Tibial nerve (tissue), 4 donors: ENCODE results near the gene ITIH5. TPM values are rescaled to one million over a fixed set of nuclear protein-coding genes. Genes with fewer than 3 reads are reported as not detected.

ENCODE experiments used
- DNase-seq, 2 donors: peaks; one replicate each; pipeline ENCODE4 v3.0.0-alpha.2; 2019; ENCODE audit warnings: low spot score in 2 of 2
- H3K27ac ChIP-seq, 4 donors: fragments of 200-600 bp; sonication (generic) in 3 of 4; one replicate each; pipeline ENCODE4 v1.5.1; 2017 to 2019; ENCODE audit warnings: mild to moderate bottlenecking in 1 of 4
- H3K27me3 ChIP-seq, 2 donors: fragments of 200-600 bp; sonication (generic) in 1 of 2; one replicate each; pipeline versions ENCODE4 v1.5.1 to v1.6.0; 2017 to 2019
- H3K36me3 ChIP-seq, 3 donors: fragments of 200-600 bp; sonication (generic); one replicate each; pipeline ENCODE4 v1.5.1; 2018 to 2019
- H3K4me1 ChIP-seq, 4 donors: fragments of 200-600 bp; sonication (generic) in 3 of 4; one replicate each; pipeline ENCODE4 v1.5.1; 2017 to 2019
- H3K4me3 ChIP-seq, 4 donors: fragments of 200-600 bp; sonication (generic) in 3 of 4; one replicate each; pipeline ENCODE4 v1.5.1; 2017 to 2019; ENCODE audit warnings: mild to moderate bottlenecking in 1 of 4, moderate library complexity in 1 of 4
- H3K9me3 ChIP-seq, 4 donors: fragments of 200-600 bp; sonication (generic) in 3 of 4; one replicate each; pipeline ENCODE4 v1.5.1; 2017 to 2019
- CTCF ChIP-seq, 5 experiments: fragments of 200-600 bp in 3 of 5; fragments of 450-650 bp in 2 of 5; sonication (generic) in 3 of 5; IDR thresholded peaks; one replicate each; pipeline ENCODE4 v1.5.1; 2016 to 2019; ENCODE audit warnings: antibody characterized with exemption in 5 of 5, mild to moderate bottlenecking in 3 of 5, moderate library complexity in 2 of 5
- EP300 ChIP-seq, 2 donors: sonication (generic); formaldehyde crosslinking; IDR thresholded peaks; one replicate each; pipeline ENCODE4 v1.6.1; 2017; ENCODE audit warnings: antibody characterized with exemption in 2 of 2, mild to moderate bottlenecking in 1 of 2
- POLR2A ChIP-seq, 2 donors: fragments of 450-650 bp; IDR thresholded peaks; one replicate each; pipeline ENCODE4 v1.6.1; 2017; ENCODE audit warnings: antibody characterized with exemption in 2 of 2, mild to moderate bottlenecking in 2 of 2, moderate library complexity in 2 of 2
- WGBS, 2 donors: methylation state at CpG; one replicate each; pipeline ENCODE4 v1.1.5; 2018; 5-methylcytosine and 5-hydroxymethylcytosine counted together
- total RNA-seq, 4 donors: library from RNA; depleted of rRNA; stranded (reverse); fragments of >200 nt; gene quantifications; one replicate each; pipeline ENCODE4 v1.1.0, GENCODE V29; 2016

The ITIH5 gene
- total RNA-seq, 4 donors from 2014 or later = 20.7 to 86.4 (median 26.9) TPM

GRCh38 chr10:7577579-7577978 lies 89.2 kb downstream of the ITIH5 start:
- DNase-seq = no peak
- Histone ChIP-seq H3K27me3 (no peaks in the 10 kb centered on the region), H3K36me3 (peaks cover 0 to 43% (median 0%) of the 10 kb centered on the region in 3 donors), H3K27ac (no peak overlapping the region), H3K9me3 (no peaks in the 10 kb centered on the region), H3K4me1 (no peaks in the 10 kb centered on the region), H3K4me3 (no peak overlapping the region)
- TF ChIP-seq CTCF (IDR thresholded peaks at IDR 0.05) = no peak
- no peak for TF ChIP-seq EP300 (IDR thresholded peaks at IDR 0.05)
- TF ChIP-seq POLR2A (IDR thresholded peaks at IDR 0.05) = no peak
- WGBS, 2 donors = 92% methylated on average over 5 of the region's 5 CpGs

- Histone ChIP-seq H3K27ac (no peak overlapping the region), H3K4me3 (no peak overlapping the region), H3K9me3 (no peaks in the 10 kb centered on the region), H3K36me3 (peaks cover 0 to 43% (median 0%) of the 10 kb centered on the region in 3 donors), H3K4me1 (peaks cover 0 to 4% (median 0%) of the 10 kb centered on the region in 4 donors), H3K27me3 (no peaks in the 10 kb centered on the region)
- TF ChIP-seq POLR2A (IDR thresholded peaks at IDR 0.05) (no peak), EP300 (IDR thresholded peaks at IDR 0.05) (no peak), CTCF (IDR thresholded peaks at IDR 0.05) (no peak)
- no peak for DNase-seq
- WGBS, 2 donors = 73% methylated on average over 4 of the region's 4 CpGs
Measured at GRCh38 chr10:7577176-7577575, 89.6 kb downstream of the ITIH5 start.

GRCh38 chr10:7576340-7576739 lies 90.4 kb downstream of the ITIH5 start:
- Histone ChIP-seq H3K36me3 (peaks cover 0 to 43% (median 0%) of the 10 kb centered on the region in 3 donors), H3K4me3 (no peak overlapping the region), H3K27me3 (no peaks in the 10 kb centered on the region), H3K27ac (no peak overlapping the region), H3K4me1 (peaks cover 0 to 7% (median 0%) of the 10 kb centered on the region in 4 donors), H3K9me3 (no peaks in the 10 kb centered on the region)
- no peak for DNase-seq
- TF ChIP-seq CTCF (IDR thresholded peaks at IDR 0.05) (no peak), EP300 (IDR thresholded peaks at IDR 0.05) (no peak), POLR2A (IDR thresholded peaks at IDR 0.05) (no peak)
- 96% methylated on average over 10 to 19 of the region's 21 CpGs for WGBS, 2 donors

- H3K27ac ChIP-seq = no peak overlapping the region
- DNase-seq = no peak
- H3K9me3 ChIP-seq = no peaks in the 10 kb centered on the region
- TF ChIP-seq CTCF (IDR thresholded peaks at IDR 0.05) (no peak), POLR2A (IDR thresholded peaks at IDR 0.05) (no peak), EP300 (IDR thresholded peaks at IDR 0.05) (no peak)
- no peak overlapping the region for H3K4me3 ChIP-seq
- H3K36me3 ChIP-seq = peaks cover 0 to 28% (median 0%) of the 10 kb centered on the region in 3 donors
- peaks cover 0 to 7% (median 0%) of the 10 kb centered on the region in 4 donors for H3K4me1 ChIP-seq
- H3K27me3 ChIP-seq = no peaks in the 10 kb centered on the region
- WGBS, 2 donors = 21% methylated on average over 3 of the region's 3 CpGs
Measured at GRCh38 chr10:7572391-7572790, 94.4 kb downstream of the ITIH5 start.

- Histone ChIP-seq H3K36me3 (peaks cover 0 to 27% (median 0%) of the 10 kb centered on the region in 3 donors), H3K27ac (no peak overlapping the region), H3K9me3 (no peaks in the 10 kb centered on the region), H3K4me1 (peaks cover 0 to 7% (median 0%) of the 10 kb centered on the region in 4 donors), H3K4me3 (no peak overlapping the region), H3K27me3 (no peaks in the 10 kb centered on the region)
- no peak for DNase-seq
- no peak for TF ChIP-seq CTCF (IDR thresholded peaks at IDR 0.05)
- no peak for TF ChIP-seq EP300 (IDR thresholded peaks at IDR 0.05)
- no peak for TF ChIP-seq POLR2A (IDR thresholded peaks at IDR 0.05)
- WGBS, 2 donors = 40 to 56% methylated on average over 4 of the region's 4 CpGs
Measured at GRCh38 chr10:7571981-7572380, 94.8 kb downstream of the ITIH5 start.
